IPS-18a (cell line): Measurements from ENCODE around the gene ABCG2.
"Not testable (repeated sequence)": the region's sequence is repeated elsewhere in the genome, so short reads cannot be mapped to it uniquely, and the experiment has no call there.

Experiments used
- H3K27ac ChIP-seq: one replicate; pipeline ENCODE4 v1.5.1; 2013; ENCODE audit warnings: low read length
- H3K27me3 ChIP-seq: one replicate; pipeline ENCODE4 v1.6.1; 2013; ENCODE audit warnings: mild to moderate bottlenecking, low read length; ENCODE audit not compliant: control insufficient read depth, insufficient read depth
- H3K36me3 ChIP-seq: one replicate; pipeline ENCODE4 v1.6.1; 2013; ENCODE audit warnings: low read depth, low read length; ENCODE audit not compliant: control insufficient read depth
- H3K4me1 ChIP-seq: one replicate; pipeline ENCODE4 v1.6.1; 2013; ENCODE audit warnings: low read depth, low read length; ENCODE audit not compliant: control insufficient read depth
- H3K4me3 ChIP-seq: one replicate; pipeline ENCODE4 v1.5.1; 2013; ENCODE audit warnings: low read length
- H3K9ac ChIP-seq: one replicate; pipeline ENCODE4 v1.6.1; 2013; ENCODE audit warnings: mild to moderate bottlenecking, low read length, moderate library complexity
- H3K9me3 ChIP-seq: one replicate; pipeline ENCODE4 v1.6.1; 2013; ENCODE audit warnings: low read depth, low read length; ENCODE audit not compliant: control insufficient read depth

ABCG2 gene

DNA sequence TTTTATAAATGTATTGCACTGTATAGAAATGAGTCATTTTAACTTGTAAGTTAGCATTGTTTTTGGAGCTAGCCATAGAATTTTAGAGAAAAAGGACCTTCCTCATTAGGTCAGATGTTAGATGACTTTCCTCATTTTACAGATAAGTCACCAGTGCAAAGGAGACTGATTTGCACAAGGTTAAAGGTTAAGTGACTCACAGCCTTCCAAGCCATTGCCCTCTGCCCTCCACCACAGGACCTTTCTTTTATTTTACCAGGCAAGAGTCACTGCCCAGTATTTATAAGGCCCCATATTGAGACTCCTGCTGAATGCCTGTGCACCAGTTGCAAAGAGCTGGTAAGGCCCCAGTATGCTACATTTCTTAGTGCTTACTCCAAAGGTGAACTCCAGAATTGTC, 4.2 kb upstream of the ABCG2 start:
- Histone ChIP-seq H3K4me3 (no peak overlapping the region), H3K9me3 (no peaks in the 10 kb centered on the region), H3K36me3 (no peaks in the 10 kb centered on the region), H3K9ac (no peak overlapping the region), H3K4me1 (peaks cover 25% of the 10 kb centered on the region), H3K27me3 (peaks cover 24% of the 10 kb centered on the region), H3K27ac (no peak overlapping the region)

DNA sequence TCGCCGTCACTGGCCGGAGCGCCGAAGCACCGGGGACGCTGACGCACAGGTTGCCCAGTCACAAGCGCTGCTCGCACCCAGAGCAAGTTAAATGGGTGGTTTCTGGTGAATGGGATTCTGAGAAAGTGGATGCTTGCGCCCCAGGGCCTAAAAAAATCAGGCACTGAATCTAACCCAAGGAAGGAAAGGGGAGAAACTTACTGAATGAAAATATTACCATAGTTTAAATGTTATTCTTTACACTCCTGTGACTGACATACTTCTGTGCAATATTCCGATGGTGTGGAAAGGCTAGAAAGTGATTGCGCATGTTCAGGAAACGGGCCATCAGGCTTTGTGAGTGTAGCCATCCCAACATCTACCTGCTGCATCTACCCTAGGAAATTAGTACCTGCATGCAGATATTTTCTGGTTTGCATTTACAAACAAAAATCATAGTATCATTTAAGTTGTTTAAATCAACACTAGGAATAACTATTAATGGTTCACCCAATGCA, 838 bp upstream of the ABCG2 start:
- H3K9ac ChIP-seq: no peak overlapping the region

DNA sequence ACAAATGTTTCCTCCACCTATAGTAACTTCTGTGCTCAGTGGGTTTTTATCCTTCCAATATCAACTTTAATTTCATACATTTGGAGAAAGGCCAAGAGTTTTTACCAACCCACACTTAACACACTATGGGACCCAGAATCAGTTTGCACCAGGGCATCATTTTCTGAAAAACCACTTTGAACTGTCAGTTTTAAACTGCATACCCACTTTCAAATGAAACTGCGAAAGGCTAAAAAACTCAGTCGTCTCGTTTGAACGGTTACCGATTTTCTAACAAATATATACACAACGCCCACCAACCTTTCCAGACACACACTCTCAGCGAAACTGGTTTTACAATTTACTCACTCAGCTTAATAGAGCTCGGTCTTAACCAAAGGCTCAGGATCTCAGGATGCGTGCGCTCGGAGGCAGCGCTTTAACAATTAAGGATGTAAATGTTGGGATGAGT, 376 bp downstream of the ABCG2 start:
- H3K9ac ChIP-seq: no peak overlapping the region
- no peak overlapping the region for H3K27ac ChIP-seq
- peaks cover 19% of the 10 kb centered on the region for H3K4me1 ChIP-seq
- H3K4me3 ChIP-seq: peak overlapping the region; percentile 58
- no peaks in the 10 kb centered on the region for H3K9me3 ChIP-seq
- H3K36me3 ChIP-seq: no peaks in the 10 kb centered on the region
- H3K27me3 ChIP-seq: peaks cover 34% of the 10 kb centered on the region

More for the DNA sequence above, 838 bp upstream of the ABCG2 start:
- no peak overlapping the region for H3K27ac ChIP-seq
- peaks cover 34% of the 10 kb centered on the region for H3K27me3 ChIP-seq
- H3K4me1 ChIP-seq: peaks cover 26% of the 10 kb centered on the region
- peak overlapping the region; percentile 58 for H3K4me3 ChIP-seq
- no peaks in the 10 kb centered on the region for H3K36me3 ChIP-seq
- H3K9me3 ChIP-seq: no peaks in the 10 kb centered on the region

DNA sequence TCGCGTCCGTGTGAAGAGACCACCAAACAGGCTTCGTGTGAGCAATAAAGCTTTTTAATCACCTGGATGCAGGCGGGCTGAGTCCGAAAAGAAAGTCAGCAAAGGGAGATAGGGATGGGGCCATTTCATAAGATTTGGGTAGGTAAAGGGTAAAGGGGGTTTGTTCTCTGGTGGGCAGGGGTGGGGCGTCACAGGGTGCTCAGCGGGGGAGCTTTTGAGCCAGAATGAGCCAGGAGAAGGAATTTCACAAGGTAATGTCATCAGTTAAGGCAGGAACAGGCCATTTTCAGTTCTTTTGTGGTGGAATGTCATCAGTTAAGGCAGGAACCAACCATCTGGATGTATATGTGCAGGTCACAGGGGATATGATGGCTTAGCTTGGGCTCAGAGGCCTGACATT, 6.1 kb downstream of the ABCG2 start:
- not testable (repeated sequence) for H3K27me3 ChIP-seq, H3K36me3 ChIP-seq, H3K4me3 ChIP-seq, H3K9ac ChIP-seq, H3K27ac ChIP-seq, H3K9me3 ChIP-seq
- peaks cover 17% of the 10 kb centered on the region for H3K4me1 ChIP-seq

DNA sequence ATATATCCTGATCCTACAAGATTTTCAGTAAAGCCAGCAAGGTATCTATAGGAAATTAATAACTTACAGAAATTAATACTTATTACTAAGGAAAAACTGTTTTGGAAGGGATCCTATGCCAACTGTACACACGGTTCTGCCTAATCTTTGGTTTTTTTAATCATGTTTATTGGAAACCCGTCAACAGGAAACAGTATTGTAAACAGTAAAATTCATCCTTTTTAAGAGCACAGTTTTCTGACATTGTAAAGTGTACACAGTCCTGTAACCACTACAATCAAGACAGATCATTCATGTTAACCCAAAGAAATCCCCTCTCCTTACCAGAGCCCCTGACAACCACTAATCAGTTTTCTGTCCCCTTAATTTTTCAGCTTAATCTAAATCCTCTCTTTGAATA, 9.9 kb downstream of the ABCG2 start:
- Histone ChIP-seq H3K36me3 (no peaks in the 10 kb centered on the region), H3K27me3 (no peaks in the 10 kb centered on the region), H3K27ac (no peak overlapping the region), H3K4me1 (peaks cover 19% of the 10 kb centered on the region), H3K4me3 (no peak overlapping the region), H3K9me3 (no peaks in the 10 kb centered on the region), H3K9ac (no peak overlapping the region)

DNA sequence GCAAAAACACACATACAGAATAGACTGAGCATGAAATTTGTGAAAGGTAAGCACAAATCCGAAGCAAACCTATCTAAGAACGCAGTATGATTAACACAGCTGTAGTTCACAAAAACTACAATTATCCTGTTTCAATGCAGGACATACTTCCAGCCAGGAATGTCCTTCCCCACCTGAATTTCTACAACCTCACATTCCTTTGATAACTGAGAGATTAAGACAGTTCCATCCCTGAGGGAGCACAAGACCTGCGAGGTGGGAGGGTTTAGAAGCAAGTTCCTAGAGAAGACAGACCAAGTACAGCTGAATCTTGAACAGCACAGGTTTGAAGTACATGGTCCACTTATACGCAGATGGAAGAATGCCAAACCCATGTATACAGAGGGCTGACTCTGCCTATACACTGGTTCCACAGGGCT, 10.6 kb downstream of the ABCG2 start:
- peaks cover 24% of the 10 kb centered on the region for H3K4me1 ChIP-seq
- no peak overlapping the region for H3K27ac ChIP-seq
- no peaks in the 10 kb centered on the region for H3K9me3 ChIP-seq
- H3K27me3 ChIP-seq: no peaks in the 10 kb centered on the region
- H3K9ac ChIP-seq: no peak overlapping the region
- H3K36me3 ChIP-seq: no peaks in the 10 kb centered on the region
- H3K4me3 ChIP-seq: no peak overlapping the region

DNA sequence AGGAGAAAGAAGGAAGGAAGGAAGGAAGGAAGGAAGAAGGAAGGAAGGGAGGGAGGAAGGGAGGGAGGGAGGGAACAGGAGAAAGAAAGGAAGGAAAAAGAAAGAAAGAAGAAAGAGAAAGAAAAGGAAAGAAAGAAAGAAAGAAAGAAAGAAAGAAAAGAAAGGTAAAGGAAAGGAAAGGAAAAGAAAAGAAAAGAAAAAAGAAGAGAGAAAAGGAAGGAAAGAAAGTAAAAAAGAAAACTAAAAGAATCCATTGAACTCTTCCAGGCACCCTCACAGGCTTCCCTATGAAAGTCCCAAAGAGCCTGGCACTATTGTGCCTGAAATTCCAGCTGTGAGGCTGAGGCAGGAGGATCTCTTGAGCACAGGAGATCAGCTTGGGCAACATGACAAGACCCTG, 11.5 kb downstream of the ABCG2 start:
- H3K36me3 ChIP-seq: no peaks in the 10 kb centered on the region
- peaks cover 22% of the 10 kb centered on the region for H3K4me1 ChIP-seq
- no peaks in the 10 kb centered on the region for H3K9me3 ChIP-seq
- no peaks in the 10 kb centered on the region for H3K27me3 ChIP-seq
- no peak overlapping the region for H3K9ac ChIP-seq
- H3K4me3 ChIP-seq: no peak overlapping the region
- H3K27ac ChIP-seq: no peak overlapping the region

DNA sequence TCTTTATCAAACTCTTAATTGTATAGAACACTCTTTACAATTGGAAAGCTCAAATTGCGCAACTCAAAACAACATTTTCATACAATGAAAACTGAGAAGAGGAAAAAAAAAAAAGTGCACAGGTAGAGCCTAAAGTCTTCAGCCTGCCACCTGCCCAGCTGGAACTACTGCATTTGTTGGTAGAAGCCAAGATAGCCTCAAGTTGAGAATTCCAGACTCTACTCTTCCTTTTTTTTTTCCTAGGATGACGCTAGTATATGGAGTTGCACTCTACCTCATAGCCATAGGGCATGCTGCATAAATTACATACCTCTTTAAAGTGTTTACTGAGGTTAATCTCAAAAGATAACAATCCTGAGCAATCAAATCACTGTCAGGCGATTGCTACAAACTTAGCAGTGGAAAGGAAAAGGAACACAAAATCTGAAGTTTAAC, 13.6 kb downstream of the ABCG2 start:
- no peak overlapping the region for H3K9ac ChIP-seq
- H3K9me3 ChIP-seq: no peaks in the 10 kb centered on the region
- peaks cover 16% of the 10 kb centered on the region for H3K4me1 ChIP-seq
- no peak overlapping the region for H3K27ac ChIP-seq
- H3K4me3 ChIP-seq: no peak overlapping the region
- no peaks in the 10 kb centered on the region for H3K27me3 ChIP-seq
- H3K36me3 ChIP-seq: no peaks in the 10 kb centered on the region

DNA sequence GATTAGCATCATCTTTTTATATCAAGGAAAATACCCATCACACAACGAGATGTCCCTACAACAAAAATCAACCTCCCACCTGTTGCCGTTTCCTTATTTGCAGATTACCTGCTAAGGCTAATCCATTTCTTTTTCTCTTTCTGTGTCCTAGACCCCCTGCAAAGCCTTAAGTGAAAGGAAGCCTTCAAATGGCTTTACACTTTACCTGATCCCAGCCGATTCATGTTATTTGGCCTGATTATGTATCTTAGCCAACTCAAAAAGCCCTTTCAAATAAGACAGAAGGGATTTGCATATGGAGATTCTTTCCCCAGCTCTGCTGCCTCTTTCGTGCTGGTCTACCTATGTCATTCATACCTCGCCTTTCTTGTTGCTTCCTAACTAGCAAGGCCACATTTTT, 14.4 kb downstream of the ABCG2 start:
- Histone ChIP-seq H3K36me3 (no peaks in the 10 kb centered on the region), H3K4me1 (peaks cover 16% of the 10 kb centered on the region), H3K27me3 (no peaks in the 10 kb centered on the region), H3K4me3 (no peak overlapping the region), H3K9me3 (no peaks in the 10 kb centered on the region), H3K9ac (no peak overlapping the region), H3K27ac (no peak overlapping the region)

DNA sequence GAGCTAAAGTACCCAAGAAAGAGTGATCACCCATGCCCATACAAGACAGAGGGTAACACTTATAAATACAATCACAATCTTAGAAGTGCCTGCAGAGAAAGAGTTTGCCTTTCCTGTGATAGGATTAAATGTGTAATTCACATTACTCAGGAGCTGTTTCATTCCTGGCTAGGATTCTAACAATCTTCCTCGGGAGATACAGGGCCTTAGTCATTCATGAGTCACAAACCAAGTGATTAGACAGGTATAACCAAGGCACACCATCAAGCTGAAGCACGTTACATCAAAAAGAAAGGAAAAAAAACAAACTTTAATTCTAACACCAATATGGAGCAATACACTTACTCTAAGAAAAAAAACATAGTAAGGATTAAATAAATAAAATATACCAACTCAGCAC, 14.9 kb downstream of the ABCG2 start:
- no peak overlapping the region for H3K27ac ChIP-seq
- peaks cover 16% of the 10 kb centered on the region for H3K4me1 ChIP-seq
- no peak overlapping the region for H3K4me3 ChIP-seq
- H3K36me3 ChIP-seq: no peaks in the 10 kb centered on the region
- no peaks in the 10 kb centered on the region for H3K27me3 ChIP-seq
- H3K9ac ChIP-seq: no peak overlapping the region
- H3K9me3 ChIP-seq: no peaks in the 10 kb centered on the region

DNA sequence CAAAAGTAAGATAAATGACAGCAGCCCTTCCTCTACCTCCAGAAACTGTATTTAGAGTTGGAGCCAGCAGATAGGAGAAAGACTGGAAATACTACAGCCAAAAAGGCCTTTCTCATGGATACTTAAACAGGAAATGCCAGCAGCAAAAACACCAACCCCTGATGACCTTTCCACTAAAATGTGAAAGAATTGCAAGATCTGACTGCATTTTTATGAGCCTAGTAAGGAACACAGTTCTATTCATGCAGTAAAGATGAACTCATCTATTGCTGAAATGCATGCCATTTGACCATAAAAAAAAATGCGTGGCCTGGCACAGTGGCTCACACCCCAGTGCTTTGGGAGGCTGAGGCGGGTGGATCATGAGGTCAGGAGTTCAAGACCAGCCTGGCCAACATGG, 19.9 kb downstream of the ABCG2 start:
- H3K9ac ChIP-seq: no peak overlapping the region
- no peak overlapping the region for H3K4me3 ChIP-seq
- no peaks in the 10 kb centered on the region for H3K36me3 ChIP-seq
- H3K4me1 ChIP-seq: peaks cover 5% of the 10 kb centered on the region
- H3K27me3 ChIP-seq: no peaks in the 10 kb centered on the region
- H3K27ac ChIP-seq: no peak overlapping the region
- H3K9me3 ChIP-seq: no peaks in the 10 kb centered on the region

DNA sequence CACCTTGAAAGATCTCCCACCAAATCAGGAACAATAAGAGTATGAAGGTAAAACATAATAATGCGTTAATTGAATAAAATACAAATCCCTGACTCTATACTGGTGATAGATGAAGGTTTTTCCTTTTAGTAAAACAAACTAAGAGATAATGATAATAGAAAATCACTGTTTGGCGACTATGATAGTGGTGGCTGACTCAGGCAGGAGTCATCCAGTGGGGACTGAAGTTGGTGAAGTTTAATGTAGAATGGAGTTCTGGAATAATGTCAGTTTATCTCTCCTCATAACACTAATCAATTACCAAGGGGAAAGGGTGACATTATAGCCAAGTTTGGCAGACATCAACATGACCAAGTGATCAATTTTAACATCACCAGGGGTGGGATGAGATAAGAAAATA, 21.3 kb downstream of the ABCG2 start:
- H3K27me3 ChIP-seq: no peaks in the 10 kb centered on the region
- no peak overlapping the region for H3K4me3 ChIP-seq
- H3K27ac ChIP-seq: no peak overlapping the region
- H3K9ac ChIP-seq: no peak overlapping the region
- no peaks in the 10 kb centered on the region for H3K9me3 ChIP-seq
- no peaks in the 10 kb centered on the region for H3K4me1 ChIP-seq
- no peaks in the 10 kb centered on the region for H3K36me3 ChIP-seq
